Ishikawa (cell line): ENCODE results near the gene DCAF7.

Experiments used
- CEBPB ChIP-seq: IDR thresholded peaks from 2 replicates; pipeline ENCODE4 v1.6.1; 2012
- CREB1 ChIP-seq: IDR thresholded peaks from 2 replicates; pipeline ENCODE4 v1.6.1; 2012; ENCODE audit warnings: low read depth
- EGR1 ChIP-seq: IDR thresholded peaks from 2 replicates; pipeline ENCODE4 v1.6.1; 2012
- EP300 ChIP-seq: IDR thresholded peaks from 2 replicates; pipeline ENCODE4 v1.6.1; 2012; ENCODE audit warnings: borderline replicate concordance
- FOXM1 ChIP-seq: IDR thresholded peaks from 2 replicates; pipeline ENCODE4 v1.6.1; 2012; ENCODE audit warnings: low read depth, borderline replicate concordance
- MAX ChIP-seq: IDR thresholded peaks from 2 replicates; pipeline ENCODE4 v1.6.1; 2012
- NFIC ChIP-seq: IDR thresholded peaks from 2 replicates; pipeline ENCODE4 v1.6.1; 2012
- RAD21 ChIP-seq: IDR thresholded peaks from 2 replicates; pipeline ENCODE4 v1.6.1; 2012; ENCODE audit warnings: low read depth
- REST ChIP-seq: IDR thresholded peaks from 2 replicates; pipeline ENCODE4 v1.6.1; 2012; ENCODE audit warnings: low read depth, mild to moderate bottlenecking
- TAF1 ChIP-seq: IDR thresholded peaks from 2 replicates; pipeline ENCODE4 v1.6.1; 2012; ENCODE audit warnings: low read depth, mild to moderate bottlenecking
- TCF12 ChIP-seq: IDR thresholded peaks from 2 replicates; pipeline ENCODE4 v1.6.1; 2012; ENCODE audit warnings: low read depth
- TEAD4 ChIP-seq: IDR thresholded peaks from 2 replicates; pipeline ENCODE4 v1.6.1; 2012
- USF1 ChIP-seq: IDR thresholded peaks from 2 replicates; pipeline ENCODE4 v1.6.1; 2012
- YY1 ChIP-seq: IDR thresholded peaks from 2 replicates; pipeline ENCODE4 v1.6.1; 2012; ENCODE audit warnings: low read depth
- ZBTB7A ChIP-seq: IDR thresholded peaks from 2 replicates; pipeline ENCODE4 v1.6.1; 2012; ENCODE audit warnings: low read depth

The DCAF7 gene

DNA sequence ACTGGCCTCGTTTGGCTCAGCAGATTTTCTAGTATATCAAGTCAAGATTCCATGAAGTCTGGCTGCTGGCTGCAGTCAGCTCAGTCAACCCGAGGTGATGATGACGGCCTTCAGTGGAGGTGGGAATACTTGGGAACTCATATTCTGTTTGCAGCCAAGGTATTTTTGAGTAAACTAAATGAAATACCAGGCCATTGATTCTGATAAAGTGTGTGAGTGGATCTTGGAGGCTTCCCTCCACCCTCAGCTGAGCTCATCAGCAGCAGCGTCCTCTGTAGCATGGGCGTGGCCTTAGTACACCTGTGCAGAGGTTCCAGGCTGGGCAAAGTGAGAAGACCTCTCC lies 28.5 kb downstream of the DCAF7 start:
- TF ChIP-seq TCF12 (no peak), MAX (no peak), EP300 (no peak), CEBPB (no peak), USF1 (no peak), ZBTB7A (no peak), YY1 (no peak), TEAD4 (no peak), EGR1 (no peak), REST (no peak), RAD21 (no peak)

- no peak for TF ChIP-seq MAX
- TF ChIP-seq FOXM1: no peak
- no peak for TF ChIP-seq CEBPB
- TF ChIP-seq EP300: no peak
- no peak for TF ChIP-seq CREB1
- no peak for TF ChIP-seq TAF1
- TF ChIP-seq EGR1: no peak
- no peak for TF ChIP-seq NFIC
- TF ChIP-seq REST: no peak
- no peak for TF ChIP-seq USF1
- no peak for TF ChIP-seq RAD21
- TF ChIP-seq TEAD4: no peak
- no peak for TF ChIP-seq TCF12
Measured at GRCh38 chr17:63579633-63580032, 29.4 kb downstream of the DCAF7 start.

DNA sequence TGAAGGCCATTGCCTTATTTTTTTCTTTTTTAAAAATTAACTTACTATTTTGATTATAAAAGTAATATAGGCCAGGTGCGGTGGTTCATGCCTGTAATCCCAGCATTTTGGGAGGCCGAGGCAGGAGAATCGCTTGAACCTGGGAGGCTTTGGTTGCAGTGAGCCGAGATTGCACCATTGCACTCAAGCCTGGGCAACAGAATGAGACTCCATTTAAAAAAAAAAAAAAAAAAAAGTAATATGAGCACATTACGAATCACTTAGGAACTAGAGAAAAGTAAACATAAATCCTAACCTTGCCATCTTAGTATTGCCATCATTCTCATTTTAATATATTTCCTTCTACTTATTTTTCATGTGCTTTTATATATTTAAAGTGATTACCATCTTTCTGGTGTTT lies 37.5 kb downstream of the DCAF7 start:
- TF ChIP-seq TEAD4 (no peak), USF1 (no peak), EP300 (no peak), TAF1 (no peak), TCF12 (no peak), CREB1 (no peak), CEBPB (no peak), RAD21 (no peak), NFIC (no peak), FOXM1 (no peak), MAX (no peak), YY1 (no peak), EGR1 (no peak), REST (no peak), ZBTB7A (no peak)

GRCh38 chr17:63588797-63589196 lies 38.5 kb downstream of the DCAF7 start:
- no peak for TF ChIP-seq CEBPB
- TF ChIP-seq USF1: no peak
- TF ChIP-seq FOXM1: no peak
